GM12873 (cell line): Measurements from ENCODE around the gene PALMD.

Experiments
- CTCF ChIP-seq: IDR thresholded peaks from 2 replicates; pipeline ENCODE4 v1.5.1; 2012; ENCODE audit warnings: low read depth, mild to moderate bottlenecking, moderate library complexity, low read length, control low read depth; ENCODE audit not compliant: insufficient read depth; ENCODE audit errors: missing control alignments

The PALMD gene

GRCh38 chr1:99619583-99619982 is 26.3 kb upstream of the PALMD start:
- no peak for TF ChIP-seq CTCF

DNA sequence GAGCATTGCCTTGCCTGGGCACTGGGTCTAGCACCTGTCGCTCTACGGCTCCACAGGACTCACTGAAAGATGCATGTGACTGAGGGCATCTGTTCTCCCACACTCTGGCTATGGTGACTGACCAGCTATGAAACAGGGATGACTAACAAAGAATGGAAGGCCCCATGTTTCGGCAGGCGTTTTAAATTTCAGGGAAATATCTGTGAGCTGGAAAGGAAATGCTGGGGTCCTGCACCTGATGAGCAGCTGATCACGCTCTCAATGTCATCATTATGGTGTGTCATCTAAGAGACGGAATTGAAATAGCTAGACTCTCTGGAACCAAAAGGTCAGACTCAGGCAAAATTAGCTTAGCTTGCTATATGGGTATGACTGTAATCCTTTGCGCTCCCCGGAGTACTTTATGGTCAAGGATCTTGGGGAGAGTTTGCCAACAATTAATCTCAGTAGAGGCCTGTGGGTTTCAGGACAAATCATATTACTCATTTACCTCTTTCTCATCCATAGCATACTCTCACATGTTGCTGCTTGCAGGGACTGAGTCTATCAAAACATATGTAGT is 24.5 kb upstream of the PALMD start:
- TF ChIP-seq CTCF: no peak

- TF ChIP-seq CTCF: no peak
Observed at GRCh38 chr1:99622702-99623347, 23.1 kb upstream of the PALMD start.

- TF ChIP-seq CTCF: no peak
Observed at GRCh38 chr1:99623554-99623953, 22.4 kb upstream of the PALMD start.

DNA sequence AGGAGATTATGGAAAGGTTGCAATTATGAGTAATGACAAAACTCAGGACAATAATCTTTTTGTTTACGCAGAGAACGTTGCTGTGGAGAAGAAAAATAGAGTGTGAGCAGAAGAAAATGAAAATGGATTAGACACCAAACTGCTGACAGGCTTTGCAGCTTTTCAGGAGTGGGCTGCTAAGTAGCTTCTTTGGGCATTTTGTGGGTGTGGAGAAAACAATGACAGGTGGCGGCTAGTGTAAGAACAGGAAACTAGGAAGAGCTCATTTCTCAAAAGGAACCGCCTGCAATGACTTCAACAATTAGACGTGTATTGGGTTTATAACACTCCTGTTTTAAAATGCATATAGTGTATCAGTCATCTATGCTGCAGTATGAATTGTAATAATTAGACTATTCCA is 18.3 kb upstream of the PALMD start:
- no peak for TF ChIP-seq CTCF

- no peak for TF ChIP-seq CTCF
Observed at GRCh38 chr1:99629164-99629563, 16.7 kb upstream of the PALMD start.

DNA sequence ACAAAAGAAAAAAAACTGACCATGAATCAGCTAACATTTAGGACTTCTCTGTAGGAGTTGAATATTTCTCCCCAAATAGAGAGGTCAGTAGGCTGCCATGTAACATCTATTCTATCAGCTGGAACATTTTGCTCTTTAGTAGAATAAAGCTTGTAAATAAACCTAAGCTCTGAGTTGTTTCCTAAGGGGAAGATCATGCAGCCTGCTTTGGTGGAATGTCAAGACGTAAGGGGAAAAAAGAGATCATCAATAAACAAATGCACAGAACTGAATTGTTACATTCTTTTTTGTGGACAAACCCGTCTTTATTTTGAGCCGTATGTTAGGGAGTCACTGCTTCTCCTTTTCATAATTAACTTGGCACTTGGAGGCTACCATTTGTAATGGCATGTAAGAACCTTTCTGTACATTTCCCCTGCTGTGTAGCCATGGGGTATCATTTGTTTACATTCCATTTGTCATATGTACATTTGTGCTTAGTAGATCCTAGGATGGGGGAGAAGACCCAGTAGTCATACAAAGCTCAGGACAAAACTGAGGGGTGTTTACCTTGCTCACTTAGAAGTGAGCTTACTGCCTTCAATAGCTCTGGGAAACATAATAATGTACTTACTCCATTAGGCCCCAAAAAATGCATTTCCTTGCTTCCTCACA is 10.8 kb upstream of the PALMD start:
- no peak for TF ChIP-seq CTCF
